HEK293T (cell line): ENCODE results near the gene EXPH5.

Experiments used
- CTCF ChIA-PET: fragments of 350-600 bp; formaldehyde crosslinking; extraction: SDS; loops from one replicate; lab custom pipeline; 2021; ENCODE audit warnings: antibody characterized with exemption, inconsistent platforms; lab: Yijun Ruan, JAX
- POLR2A ChIA-PET: fragments of 350-600 bp; formaldehyde crosslinking; extraction: SDS; loops from one replicate; lab custom pipeline; 2020; ENCODE audit warnings: antibody characterized with exemption, inconsistent platforms; lab: Yijun Ruan, JAX
- DNase-seq: peaks from one replicate; pipeline ENCODE4 v3.0.0; 2012; ENCODE audit warnings: mixed read lengths; ENCODE audit errors: extremely low spot score
- ARNT ChIP-seq: fragments of 450-650 bp; IDR thresholded peaks from 2 replicates; pipeline ENCODE4 v1.6.1; 2017; ENCODE audit warnings: mild to moderate bottlenecking
- BHLHE40 ChIP-seq: fragments of 450-650 bp; IDR thresholded peaks from 2 replicates; pipeline ENCODE4 v1.6.1; 2016; ENCODE audit warnings: mild to moderate bottlenecking, moderate library complexity, borderline replicate concordance
- CTBP1 ChIP-seq: fragments of 450-650 bp; IDR thresholded peaks from 2 replicates; pipeline ENCODE4 v1.6.1; 2016; ENCODE audit warnings: borderline replicate concordance
- ELF4 ChIP-seq: fragments of 450-650 bp; IDR thresholded peaks from 2 replicates; pipeline ENCODE4 v1.6.1; 2017; ENCODE audit warnings: antibody characterized with exemption
- FOXA1 ChIP-seq: fragments of 450-650 bp; IDR thresholded peaks from 2 replicates; pipeline ENCODE4 v1.6.1; 2016; ENCODE audit warnings: mild to moderate bottlenecking
- FOXK2 ChIP-seq: fragments of 450-650 bp; IDR thresholded peaks from 2 replicates; pipeline ENCODE4 v1.6.1; 2016; ENCODE audit warnings: mild to moderate bottlenecking
- FOXM1 ChIP-seq: fragments of 450-650 bp; IDR thresholded peaks from 2 replicates; pipeline ENCODE4 v1.6.1; 2017; ENCODE audit warnings: mild to moderate bottlenecking, borderline replicate concordance
- HDGF ChIP-seq: fragments of 450-650 bp; IDR thresholded peaks from 2 replicates; pipeline ENCODE4 v1.6.1; 2017; ENCODE audit warnings: antibody characterized with exemption, borderline replicate concordance
- L3MBTL2 ChIP-seq: fragments of 450-650 bp; conservative IDR thresholded peaks from 2 replicates; pipeline ENCODE4 v1.6.1; 2016; ENCODE audit warnings: mild to moderate bottlenecking
- LEF1 ChIP-seq: fragments of 450-650 bp; IDR thresholded peaks from 2 replicates; pipeline ENCODE4 v1.6.1; 2017; ENCODE audit warnings: mild to moderate bottlenecking, borderline replicate concordance
- NFRKB ChIP-seq: fragments of 450-650 bp; IDR thresholded peaks from 2 replicates; pipeline ENCODE4 v1.6.1; 2016; ENCODE audit warnings: mild to moderate bottlenecking, moderate library complexity
- SP1 ChIP-seq: fragments of 450-650 bp; IDR thresholded peaks from 2 replicates; pipeline ENCODE4 v1.6.1; 2017
- SUZ12 ChIP-seq: fragments of 450-650 bp; IDR thresholded peaks from 2 replicates; pipeline ENCODE4 v1.6.1; 2016; ENCODE audit warnings: mild to moderate bottlenecking
- TARDBP ChIP-seq: fragments of 450-650 bp; IDR thresholded peaks from 2 replicates; pipeline ENCODE4 v1.6.1; 2016
- ZNF384 ChIP-seq: fragments of 450-650 bp; IDR thresholded peaks from 2 replicates; pipeline ENCODE4 v1.6.1; 2016
- TF ChIP-seq, protein P1 (sequence below): fragments of 450-650 bp; IDR thresholded peaks from 2 replicates; pipeline ENCODE4 v1.6.1; 2016

The EXPH5 gene

DNA sequence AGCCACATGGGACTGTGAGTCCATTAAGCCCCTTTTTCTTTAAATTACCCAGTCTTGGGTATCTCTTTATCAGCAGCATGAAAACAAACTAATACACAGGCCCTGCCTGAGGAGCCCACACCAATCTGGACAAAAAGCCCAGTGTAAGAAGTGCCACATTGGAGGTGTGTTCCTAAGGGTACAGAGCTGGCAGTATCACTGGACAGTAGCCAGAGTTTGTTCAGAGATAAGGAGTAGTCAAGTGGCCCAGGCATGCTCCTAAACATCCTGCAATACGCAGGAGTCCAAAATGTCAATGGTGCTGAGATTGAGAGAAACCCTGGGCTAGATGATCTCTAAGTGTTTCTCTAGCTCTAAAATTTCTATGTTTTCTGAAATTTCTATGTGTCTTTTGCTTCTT, 68.4 kb downstream of the EXPH5 start:
- DNase-seq, result no peak
- TF ChIP-seq HDGF, result no peak
- TF ChIP-seq FOXK2, result no peak
- TF ChIP-seq FOXM1, result no peak
- TF ChIP-seq ARNT, result no peak
- TF ChIP-seq NFRKB, result no peak
- TF ChIP-seq CTBP1, result no peak
- no peak for TF ChIP-seq BHLHE40
- no peak for TF ChIP-seq FOXA1
- TF ChIP-seq TARDBP, result no peak
- no peak for TF ChIP-seq ZNF384
- TF ChIP-seq LEF1, result no peak
- no peak for TF ChIP-seq SP1
- TF ChIP-seq, protein P1, sequence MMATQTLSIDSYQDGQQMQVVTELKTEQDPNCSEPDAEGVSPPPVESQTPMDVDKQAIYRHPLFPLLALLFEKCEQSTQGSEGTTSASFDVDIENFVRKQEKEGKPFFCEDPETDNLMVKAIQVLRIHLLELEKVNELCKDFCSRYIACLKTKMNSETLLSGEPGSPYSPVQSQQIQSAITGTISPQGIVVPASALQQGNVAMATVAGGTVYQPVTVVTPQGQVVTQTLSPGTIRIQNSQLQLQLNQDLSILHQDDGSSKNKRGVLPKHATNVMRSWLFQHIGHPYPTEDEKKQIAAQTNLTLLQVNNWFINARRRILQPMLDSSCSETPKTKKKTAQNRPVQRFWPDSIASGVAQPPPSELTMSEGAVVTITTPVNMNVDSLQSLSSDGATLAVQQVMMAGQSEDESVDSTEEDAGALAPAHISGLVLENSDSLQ, result no peak
- no peak for TF ChIP-seq SUZ12
- no peak for TF ChIP-seq ELF4
- TF ChIP-seq L3MBTL2, result no peak
- POLR2A ChIA-PET, result no interaction called here
- CTCF ChIA-PET, result no interaction called here

DNA sequence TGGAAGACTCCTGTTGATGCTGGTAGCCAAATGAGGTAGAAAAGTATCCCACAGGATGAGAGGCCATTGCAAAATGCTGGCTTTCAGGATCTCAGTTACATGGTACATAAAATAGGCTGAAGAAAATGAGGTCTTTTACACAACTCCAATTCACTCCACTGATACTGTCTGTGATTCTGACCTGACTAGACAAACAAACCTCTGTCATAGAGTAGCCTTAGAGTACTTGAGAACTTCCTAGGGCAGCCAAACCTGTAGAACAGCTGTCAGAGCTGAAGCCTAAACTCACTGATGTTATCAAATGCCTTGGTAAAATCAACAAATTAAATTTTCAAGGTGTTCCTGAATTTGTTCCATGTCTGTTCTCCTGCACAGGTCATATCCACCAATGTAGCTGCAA, 69.1 kb downstream of the EXPH5 start:
- ChIA-PET CTCF (no interaction called here), POLR2A (no interaction called here)
- TF ChIP-seq ARNT (no peak), ZNF384 (no peak), BHLHE40 (no peak), FOXA1 (no peak), HDGF (no peak), NFRKB (no peak), ELF4 (no peak), LEF1 (no peak), SUZ12 (no peak), L3MBTL2 (no peak), CTBP1 (no peak), TARDBP (no peak), FOXM1 (no peak)
- TF ChIP-seq, protein P1, result no peak
- no peak for DNase-seq

DNA sequence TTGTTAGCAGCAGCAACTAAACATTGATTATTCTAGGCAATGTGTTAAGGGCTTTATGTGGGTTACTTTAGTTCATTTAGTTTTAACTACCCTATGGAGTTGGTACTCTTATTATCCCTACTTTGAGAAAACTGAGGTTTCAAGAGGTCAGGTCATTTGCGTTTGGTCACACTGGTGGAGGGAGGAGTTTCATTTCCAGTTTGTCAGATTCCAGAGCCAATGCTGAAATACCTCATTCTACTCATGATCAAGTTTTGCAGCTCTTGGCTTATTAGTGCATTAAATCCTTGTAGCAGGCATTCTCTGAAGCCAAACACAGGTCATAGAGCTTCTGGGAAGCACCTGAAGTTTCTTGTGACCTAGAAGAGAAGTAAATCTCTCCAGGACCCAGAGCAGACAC, 71.2 kb downstream of the EXPH5 start:
- POLR2A ChIA-PET, result no interaction called here
- DNase-seq, result no peak
- TF ChIP-seq HDGF (no peak), ELF4 (no peak), ARNT (no peak), L3MBTL2 (no peak), FOXM1 (no peak), ZNF384 (no peak), SUZ12 (no peak), SP1 (no peak), FOXA1 (no peak), BHLHE40 (no peak), TARDBP (no peak), CTBP1 (no peak), NFRKB (no peak), FOXK2 (no peak), LEF1 (no peak)
- TF ChIP-seq, protein P1, result no peak
- CTCF ChIA-PET, result no interaction called here

DNA sequence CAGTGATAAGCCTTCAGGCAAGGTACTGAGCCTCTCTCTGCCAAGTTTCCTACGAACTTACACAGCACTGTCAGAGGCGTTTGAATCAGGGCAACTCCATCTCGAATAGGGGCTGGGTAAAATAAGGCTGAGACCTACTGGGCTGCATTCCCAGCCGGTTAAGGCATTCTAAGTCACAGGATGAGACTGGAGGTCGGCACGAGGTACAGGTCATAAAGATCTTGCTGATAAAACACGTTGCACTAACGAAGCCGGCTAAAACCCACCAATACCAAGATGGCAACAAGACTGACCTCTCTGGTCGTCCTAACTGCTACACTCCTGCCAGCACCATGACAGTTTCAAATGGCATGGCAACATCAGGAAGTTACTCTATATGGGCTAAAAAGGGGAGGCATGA, 75.0 kb downstream of the EXPH5 start:
- no peak for DNase-seq
- ChIA-PET CTCF (no interaction called here), POLR2A (no interaction called here)
- TF ChIP-seq SP1 (no peak), FOXA1 (no peak), TARDBP (no peak), BHLHE40 (no peak), CTBP1 (no peak), NFRKB (no peak), SUZ12 (no peak), HDGF (no peak), ELF4 (no peak), LEF1 (no peak), FOXM1 (no peak), ZNF384 (no peak), FOXK2 (no peak), L3MBTL2 (no peak), ARNT (no peak)
- TF ChIP-seq, protein P1, result no peak

DNA sequence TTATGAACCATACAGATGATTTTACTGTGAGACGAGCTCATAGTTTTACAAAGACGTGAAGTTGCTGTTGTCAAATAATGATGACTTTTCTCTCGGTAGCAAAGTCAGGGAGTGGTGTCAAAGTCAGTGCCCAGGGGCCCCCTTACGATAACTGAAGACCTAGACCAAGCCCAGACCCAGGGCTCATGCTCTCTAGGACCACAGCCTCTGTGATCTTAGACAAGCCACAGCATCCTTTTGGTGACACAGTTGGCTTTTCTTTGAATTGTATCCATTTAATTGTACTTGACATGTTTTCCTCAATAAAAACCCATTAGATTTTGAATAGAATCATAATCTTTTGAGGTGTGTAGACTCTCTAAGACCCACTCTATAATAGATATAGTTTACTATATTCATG, 77.4 kb downstream of the EXPH5 start:
- no peak for DNase-seq
- CTCF ChIA-PET, result interaction anchor here (0.7 kb wide), 1 partner anchor 173 kb away, joined by 8 read pairs; no protein-coding TSS in a partner anchor
- POLR2A ChIA-PET, result no interaction called here
- TF ChIP-seq HDGF, result no peak
- no peak for TF ChIP-seq BHLHE40
- TF ChIP-seq L3MBTL2, result no peak
- TF ChIP-seq TARDBP, result no peak
- no peak for TF ChIP-seq LEF1

DNA sequence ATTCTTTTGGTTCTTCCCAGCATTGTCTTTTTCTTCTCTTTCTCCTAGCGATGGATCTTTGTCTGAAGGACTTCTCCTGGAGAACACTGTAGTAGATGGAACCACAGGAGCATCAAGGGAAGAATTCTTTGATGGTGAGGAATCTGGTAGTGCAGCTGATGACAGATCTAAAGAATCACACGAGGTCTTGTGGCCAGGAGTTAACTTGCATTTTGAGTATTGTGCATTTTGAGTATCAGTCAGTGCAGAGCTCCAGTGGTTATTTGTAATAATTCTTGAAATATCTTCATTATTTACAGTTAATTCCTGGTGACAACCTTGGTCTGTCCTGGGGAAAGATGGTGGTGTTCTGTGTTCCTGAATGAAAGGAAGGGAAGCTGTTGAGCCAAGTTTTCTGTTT, 80.9 kb downstream of the EXPH5 start:
- TF ChIP-seq, protein P1, result no peak
- TF ChIP-seq ZNF384, result no peak
- TF ChIP-seq LEF1, result no peak
- no peak for TF ChIP-seq SUZ12
- no peak for TF ChIP-seq HDGF
- TF ChIP-seq SP1, result no peak
- TF ChIP-seq BHLHE40, result no peak
- TF ChIP-seq CTBP1, result no peak
- TF ChIP-seq FOXM1, result no peak
- TF ChIP-seq TARDBP, result no peak
- TF ChIP-seq FOXA1, result no peak
- TF ChIP-seq ARNT, result no peak
- no peak for TF ChIP-seq L3MBTL2
- no peak for TF ChIP-seq NFRKB
- DNase-seq, result no peak
- ChIA-PET CTCF (no interaction called here), POLR2A (no interaction called here)
